K562 (cell line): ENCODE measurements around the gene PLD3. TPM values are rescaled to one million over a fixed set of nuclear protein-coding genes. Genes with fewer than 3 reads are reported as not detected.

ENCODE experiments used
- ATF1 ChIP-seq, 2 experiments: fragments of 450-650 bp in 1 of 2; IDR thresholded peaks; 2 replicates each; pipeline ENCODE4 v1.6.1; 2016; ENCODE audit warnings: missing compliant biosample characterization in 1 of 2, missing genetic modification characterization in 1 of 2
- CBX2 ChIP-seq: fragments of 200-600 bp; sonication (generic); IDR thresholded peaks from one replicate; pipeline ENCODE4 v1.6.1; 2012; ENCODE audit warnings: mild to moderate bottlenecking, low read length, inconsistent platforms; ENCODE audit not compliant: insufficient read depth, poor library complexity, severe bottlenecking
- CSDE1 ChIP-seq, 2 experiments: fragments of 450-650 bp; IDR thresholded peaks; 2 replicates each; pipeline ENCODE4 v1.6.1; 2016; ENCODE audit warnings: mild to moderate bottlenecking in 1 of 2
- ILF3 ChIP-seq: fragments of 450-650 bp; IDR thresholded peaks from 2 replicates; pipeline ENCODE4 v1.6.1; 2018; ENCODE audit warnings: antibody characterized with exemption, mild to moderate bottlenecking, moderate library complexity, borderline replicate concordance
- KDM1A ChIP-seq, 2 experiments: fragments of 450-650 bp; IDR thresholded peaks; 2 replicates each; pipeline ENCODE4 v1.6.1; 2016; ENCODE audit warnings: mild to moderate bottlenecking in 2 of 2
- OTX1 ChIP-seq: fragments of 450-650 bp; formaldehyde crosslinking; IDR thresholded peaks from 2 replicates; pipeline ENCODE4 v1.4.0; 2022; ENCODE audit warnings: mild to moderate bottlenecking
- TSHZ1 ChIP-seq: fragments of 250-450 bp; sonication (Bioruptor Pico); IDR thresholded peaks from 2 replicates; pipeline ENCODE4 v1.4.0; 2020; ENCODE audit warnings: mild to moderate bottlenecking, moderate library complexity
- U2AF1 ChIP-seq: fragments of 200-400 bp; formaldehyde crosslinking; optimal IDR thresholded peaks from 2 replicates; pipeline ENCODE3; 2017; ENCODE audit warnings: mild to moderate bottlenecking, low read depth, low read length, moderate library complexity
- ZNF197 ChIP-seq: fragments of 200-800 bp; sonication (Bioruptor generic); IDR thresholded peaks from 2 replicates; pipeline ENCODE4 v1.6.1; 2016; ENCODE audit warnings: low read depth, missing genetic modification characterization, missing compliant biosample characterization
- ZNF780A ChIP-seq: fragments of 250-450 bp; sonication (Bioruptor Pico); IDR thresholded peaks from 2 replicates; pipeline ENCODE4 v1.5.0; 2021; ENCODE audit warnings: mild to moderate bottlenecking
- polyA plus RNA-seq, 8 experiments: library from polyadenylated mRNA; depleted of rRNA in 4 of 8; stranded (reverse) in 5 of 8; unstranded in 3 of 8; fragments of >200 nt; fragmentation: Nextera tagmentation in 2 of 8; fragmentation: Illumina TruSeq in 1 of 8; extraction: Ambion mirVana in 2 of 8; extraction: Trizol in 1 of 8; gene quantifications; 2 replicates each; pipeline versions ENCODE4 v1.2.1 to v1.2.3, GENCODE V29; 2011 to 2014; ENCODE audit warnings: inconsistent platforms in 1 of 8, missing spikeins in 1 of 8
- total RNA-seq, 7 experiments: library from RNA; depleted of rRNA in 6 of 7; stranded (reverse); fragments of >200 nt in 6 of 7; fragmentation: Illumina TruSeq in 2 of 7; extraction: Trizol in 2 of 7; gene quantifications; 2 replicates each; pipeline versions ENCODE4 v1.2.1 to v1.2.3, GENCODE V29; 2011 to 2021; ENCODE audit warnings: low replicate concordance in 1 of 7
- TF ChIP-seq, protein P1 (sequence below), 2 experiments: fragments of 450-650 bp in 1 of 2; IDR thresholded peaks; 2 replicates each; pipeline ENCODE4 v1.6.1; 2011 to 2017; ENCODE audit warnings: low read depth in 2 of 2, antibody characterized with exemption in 1 of 2, borderline replicate concordance in 1 of 2, low read length in 1 of 2, mild to moderate bottlenecking in 1 of 2, mixed read lengths in 1 of 2; ENCODE audit not compliant: control insufficient read depth in 1 of 2
- TF ChIP-seq, protein P2 (sequence below): fragments of 250-450 bp; sonication (Bioruptor Pico); IDR thresholded peaks from 2 replicates; pipeline ENCODE4 v1.9.0; 2021; ENCODE audit warnings: mild to moderate bottlenecking
- TF ChIP-seq, protein P3 (sequence below): fragments of 200-400 bp; formaldehyde crosslinking; IDR thresholded peaks from 2 replicates; pipeline ENCODE4 v1.6.1; 2017; ENCODE audit warnings: mild to moderate bottlenecking, low read depth, low read length, moderate library complexity
- TF ChIP-seq, protein P4 (sequence below): sonication (generic); formaldehyde crosslinking; IDR thresholded peaks from 2 replicates; pipeline ENCODE4 v1.8.0; 2022; ENCODE audit warnings: missing genetic modification reagents, mild to moderate bottlenecking, moderate library complexity, borderline replicate concordance

The PLD3 gene
- total and polyA plus RNA-seq, 9 of the 15 experiments (the other 6 are each of a cell fraction or from before 2014, with no cell fraction given) = 2.3 to 128 (median 72.7) TPM

- TF ChIP-seq, protein P1, sequence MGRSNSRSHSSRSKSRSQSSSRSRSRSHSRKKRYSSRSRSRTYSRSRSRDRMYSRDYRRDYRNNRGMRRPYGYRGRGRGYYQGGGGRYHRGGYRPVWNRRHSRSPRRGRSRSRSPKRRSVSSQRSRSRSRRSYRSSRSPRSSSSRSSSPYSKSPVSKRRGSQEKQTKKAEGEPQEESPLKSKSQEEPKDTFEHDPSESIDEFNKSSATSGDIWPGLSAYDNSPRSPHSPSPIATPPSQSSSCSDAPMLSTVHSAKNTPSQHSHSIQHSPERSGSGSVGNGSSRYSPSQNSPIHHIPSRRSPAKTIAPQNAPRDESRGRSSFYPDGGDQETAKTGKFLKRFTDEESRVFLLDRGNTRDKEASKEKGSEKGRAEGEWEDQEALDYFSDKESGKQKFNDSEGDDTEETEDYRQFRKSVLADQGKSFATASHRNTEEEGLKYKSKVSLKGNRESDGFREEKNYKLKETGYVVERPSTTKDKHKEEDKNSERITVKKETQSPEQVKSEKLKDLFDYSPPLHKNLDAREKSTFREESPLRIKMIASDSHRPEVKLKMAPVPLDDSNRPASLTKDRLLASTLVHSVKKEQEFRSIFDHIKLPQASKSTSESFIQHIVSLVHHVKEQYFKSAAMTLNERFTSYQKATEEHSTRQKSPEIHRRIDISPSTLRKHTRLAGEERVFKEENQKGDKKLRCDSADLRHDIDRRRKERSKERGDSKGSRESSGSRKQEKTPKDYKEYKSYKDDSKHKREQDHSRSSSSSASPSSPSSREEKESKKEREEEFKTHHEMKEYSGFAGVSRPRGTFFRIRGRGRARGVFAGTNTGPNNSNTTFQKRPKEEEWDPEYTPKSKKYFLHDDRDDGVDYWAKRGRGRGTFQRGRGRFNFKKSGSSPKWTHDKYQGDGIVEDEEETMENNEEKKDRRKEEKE (IDR thresholded peaks at IDR 0.05; ENCODE audit: borderline replicate concordance in 1 of 2, control insufficient read depth in 1 of 2, low read depth in 2 of 2, low read length in 1 of 2) = no peak
- TF ChIP-seq, protein P2, sequence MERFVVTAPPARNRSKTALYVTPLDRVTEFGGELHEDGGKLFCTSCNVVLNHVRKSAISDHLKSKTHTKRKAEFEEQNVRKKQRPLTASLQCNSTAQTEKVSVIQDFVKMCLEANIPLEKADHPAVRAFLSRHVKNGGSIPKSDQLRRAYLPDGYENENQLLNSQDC = no peak
- TF ChIP-seq KDM1A (IDR thresholded peaks at IDR 0.05) (no peak), CBX2 (no peak), ZNF197 (CRISPR knock-in tag) (no peak), U2AF1 (no peak), ATF1 (CRISPR knock-in tag; IDR thresholded peaks at IDR 0.05) (no peak), ATF1 (tag; IDR thresholded peaks at IDR 0.05) (peak; percentile 84), CSDE1 (IDR thresholded peaks at IDR 0.05) (no peak), ZNF780A (no peak), ILF3 (no peak), OTX1 (CRISPR knock-in tag) (no peak), TSHZ1 (CRISPR knock-in tag) (no peak)
- TF ChIP-seq, protein P3, sequence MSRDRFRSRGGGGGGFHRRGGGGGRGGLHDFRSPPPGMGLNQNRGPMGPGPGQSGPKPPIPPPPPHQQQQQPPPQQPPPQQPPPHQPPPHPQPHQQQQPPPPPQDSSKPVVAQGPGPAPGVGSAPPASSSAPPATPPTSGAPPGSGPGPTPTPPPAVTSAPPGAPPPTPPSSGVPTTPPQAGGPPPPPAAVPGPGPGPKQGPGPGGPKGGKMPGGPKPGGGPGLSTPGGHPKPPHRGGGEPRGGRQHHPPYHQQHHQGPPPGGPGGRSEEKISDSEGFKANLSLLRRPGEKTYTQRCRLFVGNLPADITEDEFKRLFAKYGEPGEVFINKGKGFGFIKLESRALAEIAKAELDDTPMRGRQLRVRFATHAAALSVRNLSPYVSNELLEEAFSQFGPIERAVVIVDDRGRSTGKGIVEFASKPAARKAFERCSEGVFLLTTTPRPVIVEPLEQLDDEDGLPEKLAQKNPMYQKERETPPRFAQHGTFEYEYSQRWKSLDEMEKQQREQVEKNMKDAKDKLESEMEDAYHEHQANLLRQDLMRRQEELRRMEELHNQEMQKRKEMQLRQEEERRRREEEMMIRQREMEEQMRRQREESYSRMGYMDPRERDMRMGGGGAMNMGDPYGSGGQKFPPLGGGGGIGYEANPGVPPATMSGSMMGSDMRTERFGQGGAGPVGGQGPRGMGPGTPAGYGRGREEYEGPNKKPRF = no peak
- TF ChIP-seq, protein P4, sequence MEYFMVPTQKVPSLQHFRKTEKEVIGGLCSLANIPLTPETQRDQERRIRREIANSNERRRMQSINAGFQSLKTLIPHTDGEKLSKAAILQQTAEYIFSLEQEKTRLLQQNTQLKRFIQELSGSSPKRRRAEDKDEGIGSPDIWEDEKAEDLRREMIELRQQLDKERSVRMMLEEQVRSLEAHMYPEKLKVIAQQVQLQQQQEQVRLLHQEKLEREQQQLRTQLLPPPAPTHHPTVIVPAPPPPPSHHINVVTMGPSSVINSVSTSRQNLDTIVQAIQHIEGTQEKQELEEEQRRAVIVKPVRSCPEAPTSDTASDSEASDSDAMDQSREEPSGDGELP (CRISPR knock-in tag) = peak; percentile 88
Observed at GRCh38 chr19:40420766-40421765, 72.6 kb downstream of the PLD3 start (continued).
